Sciatic nerve (tissue), 2 donors: ENCODE measurements around the gene MORF4L1. TPM values are rescaled to one million over a fixed set of nuclear protein-coding genes. Genes with fewer than 3 reads are reported as not detected.
A peak's percentile ranks its signal among the peaks of the same experiment; 100 is the strongest.
"Not testable (repeated sequence)": the region's sequence is repeated elsewhere in the genome, so short reads cannot be mapped to it uniquely, and the experiment has no call there.

Experiments used
- ATAC-seq: fragments of 200-7000 bp; cut with Tn5 transposase; one replicate; pipeline ENCODE4 v1.9.1; 2020; ENCODE audit warnings: mild to moderate bottlenecking, moderate library complexity
- DNase-seq: peaks from one replicate; pipeline ENCODE4 v3.0.0-alpha.2; 2020; ENCODE audit warnings: low spot score
- intact Hi-C: fragments of 100-400 bp; cut with DNase I; formaldehyde crosslinking; loops from one replicate; pipeline ENCODE4 v1.14.2; 2022
- total RNA-seq: library from RNA; stranded (reverse); fragmentation: NEBNext Ultra II Directional; extraction: Animal tissue kit (Norgen Biotek cat#: 25700); gene quantifications from one replicate; pipeline ENCODE4 v1.2.1, GENCODE V29; 2021
- donor health status: DM: no; HTN: no; CAD: no.
- donor health status: DM: no; HTN: no; CAD: no.

Gene MORF4L1, protein sequence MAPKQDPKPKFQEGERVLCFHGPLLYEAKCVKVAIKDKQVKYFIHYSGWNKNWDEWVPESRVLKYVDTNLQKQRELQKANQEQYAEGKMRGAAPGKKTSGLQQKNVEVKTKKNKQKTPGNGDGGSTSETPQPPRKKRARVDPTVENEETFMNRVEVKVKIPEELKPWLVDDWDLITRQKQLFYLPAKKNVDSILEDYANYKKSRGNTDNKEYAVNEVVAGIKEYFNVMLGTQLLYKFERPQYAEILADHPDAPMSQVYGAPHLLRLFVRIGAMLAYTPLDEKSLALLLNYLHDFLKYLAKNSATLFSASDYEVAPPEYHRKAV
- total RNA-seq, result 342 TPM

DNA sequence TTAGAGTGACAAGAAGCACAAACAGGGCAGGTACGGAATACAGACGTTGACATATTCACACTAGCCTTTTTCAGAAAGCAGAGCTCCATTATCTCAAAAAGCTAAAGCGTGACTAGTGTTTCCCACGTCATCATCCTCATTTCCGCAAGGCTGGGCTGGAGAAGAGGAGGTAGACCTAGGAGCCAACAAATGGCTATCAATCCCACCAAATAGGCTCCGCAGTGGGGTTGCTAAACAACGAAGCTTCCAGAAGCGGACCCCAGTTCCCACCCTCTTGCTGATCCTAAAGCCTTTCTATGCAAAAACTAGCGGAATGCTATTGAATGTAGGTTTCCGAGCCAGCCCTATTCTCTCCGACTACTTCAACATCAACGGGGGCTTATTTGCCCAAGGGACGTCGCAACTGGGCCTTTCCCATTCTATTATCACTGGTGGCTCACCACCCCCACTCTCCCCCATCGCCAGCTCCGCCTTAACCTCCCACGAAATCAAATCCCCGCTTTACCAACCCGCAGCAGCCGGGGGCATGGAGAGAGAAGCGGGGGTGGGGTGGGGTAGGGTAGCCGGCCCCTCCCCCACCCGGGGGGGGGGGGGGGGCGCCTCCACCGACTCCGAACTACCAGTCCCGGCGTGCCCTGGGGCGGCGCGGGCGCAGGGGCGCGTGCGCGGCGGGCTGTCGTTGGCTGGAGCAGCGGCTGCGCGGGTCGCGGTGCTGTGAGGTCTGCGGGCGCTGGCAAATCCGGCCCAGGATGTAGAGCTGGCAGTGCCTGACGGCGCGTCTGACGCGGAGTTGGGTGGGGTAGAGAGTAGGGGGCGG is at the start of gene MORF4L1:
MORF4L1 (plus strand) TSS at position 736 of the 817 bp plus-strand sequence. CDS start 128 bp downstream, outside the sequence.
- ATAC-seq, result peak; percentile 96
- DNase-seq, result peak; percentile 97
- intact Hi-C loops, result no loop called here

DNA sequence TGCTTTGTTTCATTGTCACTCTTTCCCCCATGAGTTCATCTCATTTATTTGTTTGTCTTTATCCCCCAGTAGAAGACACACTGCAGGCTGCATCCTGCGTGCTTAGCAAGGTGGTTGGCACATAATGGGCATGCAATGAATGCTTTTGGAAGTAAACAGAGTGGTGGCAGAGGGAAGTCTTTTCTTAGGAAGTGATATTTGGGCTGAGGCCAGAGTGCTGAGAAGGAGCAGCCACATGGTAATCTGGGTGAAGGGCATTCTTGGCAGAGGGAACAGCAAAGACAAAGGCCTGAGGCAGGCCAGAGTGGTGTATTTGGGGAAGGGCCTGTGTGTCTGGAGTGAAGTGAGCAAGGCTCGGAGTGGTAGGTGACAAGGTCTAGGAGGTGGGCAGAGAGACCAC is 43.8 kb upstream of the MORF4L1 start:
- intact Hi-C loops, result no loop called here
- DNase-seq (no peak), ATAC-seq (no peak)

DNA sequence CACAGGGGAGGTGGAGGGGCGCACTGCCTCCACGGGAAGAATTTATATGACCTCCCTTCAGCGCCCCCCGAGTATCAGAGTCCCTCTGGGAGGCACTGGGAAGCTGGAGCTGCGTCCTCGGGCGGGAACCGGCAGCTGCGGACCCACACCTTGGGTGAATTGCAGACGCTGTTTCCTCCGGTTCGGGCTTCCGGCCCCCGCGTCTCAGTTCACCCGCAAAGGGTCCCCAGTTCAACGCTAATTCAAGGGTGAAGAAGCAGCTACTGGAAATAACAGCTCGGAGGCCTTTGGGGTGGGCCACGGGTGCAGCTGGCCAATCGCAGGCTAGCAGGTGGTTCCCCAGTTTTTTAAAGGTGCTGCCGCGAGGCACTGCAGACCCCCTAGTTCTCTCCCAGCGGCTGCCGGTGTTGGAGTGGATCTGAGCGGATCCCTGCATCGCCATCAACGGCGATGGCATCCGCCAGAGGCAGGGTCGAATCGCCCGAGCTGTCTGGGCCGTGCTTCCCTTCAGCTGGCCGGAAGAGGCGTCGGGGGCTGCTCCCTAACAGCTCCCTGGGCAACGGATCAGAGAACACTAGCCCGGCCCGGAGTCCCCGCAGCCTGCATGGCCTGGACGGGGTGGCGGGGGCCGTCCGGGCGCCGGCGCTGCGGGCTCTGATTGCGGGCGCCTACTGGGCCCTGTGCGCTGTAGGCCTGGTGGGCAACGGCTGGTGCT is 42.0 kb upstream of the MORF4L1 start:
- intact Hi-C loops, result no loop called here
- DNase-seq (no peak), ATAC-seq (no peak)

DNA sequence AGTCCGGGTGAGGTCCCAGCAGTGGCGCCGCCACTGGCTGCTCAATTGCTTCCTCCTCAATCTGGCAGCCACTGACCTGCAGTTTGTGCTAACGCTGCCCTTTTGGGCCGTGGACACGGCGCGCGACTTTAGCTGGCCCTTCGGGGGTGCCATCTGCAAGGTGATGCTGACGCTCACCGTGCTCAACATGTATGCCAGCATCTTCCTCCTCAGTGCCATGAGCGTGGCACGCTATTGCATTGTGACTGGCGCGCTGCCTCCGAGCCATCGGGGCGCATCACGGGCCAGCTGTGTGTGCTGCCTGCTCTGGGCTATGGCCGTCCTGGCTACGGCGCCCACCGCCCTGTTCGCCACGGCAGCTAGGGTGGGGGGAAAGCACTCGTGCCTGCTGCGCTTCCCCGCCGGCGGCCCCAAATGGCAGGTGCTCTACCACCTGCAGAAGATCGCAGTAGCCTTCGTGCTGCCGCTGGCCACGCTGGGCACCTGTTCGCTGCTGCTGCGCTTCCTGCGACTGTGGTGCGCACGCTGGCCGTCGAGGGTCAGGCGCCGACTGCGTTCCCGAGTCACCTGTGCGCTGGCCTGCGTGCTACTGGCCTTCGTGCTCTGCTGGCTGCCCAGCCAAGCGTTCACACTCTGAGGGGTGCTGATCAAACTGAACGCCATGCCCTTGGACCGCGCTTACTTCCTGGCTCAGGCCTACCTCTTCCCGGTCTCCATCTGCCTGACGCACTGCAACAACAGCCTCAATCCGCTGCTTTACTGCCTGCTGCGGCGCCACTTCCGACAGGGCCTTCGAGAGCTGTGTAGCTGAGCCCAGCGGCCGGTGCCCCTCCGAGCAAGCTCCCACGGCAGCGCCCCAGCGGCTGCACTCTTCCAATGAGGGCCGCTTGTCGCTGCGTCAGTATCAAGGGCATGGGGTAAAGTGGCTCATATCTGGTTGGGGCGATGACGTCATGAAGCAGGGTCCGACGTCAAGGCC is 41.2 kb upstream of the MORF4L1 start:
- intact Hi-C loops, result no loop called here
- DNase-seq (no peak), ATAC-seq (no peak)

DNA sequence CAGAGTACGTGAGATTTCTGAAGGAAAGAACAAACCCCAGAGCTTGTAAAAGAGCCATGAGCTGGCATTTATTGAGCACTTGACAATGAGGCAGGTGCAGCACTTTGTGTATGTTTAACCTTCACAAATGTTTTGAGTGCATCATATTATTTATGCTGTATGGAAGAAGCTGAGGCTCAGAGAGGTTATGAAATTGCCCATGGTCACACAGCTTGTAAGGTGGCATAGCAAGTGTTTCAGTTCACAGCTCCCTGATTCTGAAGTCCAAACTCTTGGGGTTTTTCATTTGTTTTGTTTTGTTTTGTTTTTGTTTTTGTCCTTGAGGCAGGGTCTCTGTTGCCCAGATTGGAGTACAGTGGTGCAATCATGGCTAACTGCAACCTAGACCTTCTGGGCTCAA is 36.4 kb upstream of the MORF4L1 start:
- intact Hi-C loops, result no loop called here
- DNase-seq (no peak), ATAC-seq (no peak)

DNA sequence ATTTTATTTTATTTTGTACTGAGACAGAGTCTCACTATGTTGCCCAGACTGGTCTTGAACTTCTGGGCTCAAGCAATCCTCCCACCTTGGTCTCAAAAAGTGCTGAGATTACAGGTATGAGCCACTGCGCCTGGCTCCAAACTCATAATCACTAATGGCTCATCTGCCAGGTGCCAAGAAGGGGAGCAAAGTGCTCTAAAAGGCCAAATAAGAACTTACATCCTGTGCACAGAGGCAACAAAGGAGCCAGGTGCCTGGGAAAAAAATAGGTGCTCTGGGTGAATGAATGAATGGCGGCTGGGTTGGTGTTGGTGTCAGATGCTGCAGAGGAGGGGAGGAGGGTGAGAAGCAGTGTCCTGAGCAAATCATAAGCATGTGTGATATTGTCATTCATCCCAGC is 35.6 kb upstream of the MORF4L1 start:
- ATAC-seq (no peak), DNase-seq (no peak)
- intact Hi-C loops, result no loop called here

DNA sequence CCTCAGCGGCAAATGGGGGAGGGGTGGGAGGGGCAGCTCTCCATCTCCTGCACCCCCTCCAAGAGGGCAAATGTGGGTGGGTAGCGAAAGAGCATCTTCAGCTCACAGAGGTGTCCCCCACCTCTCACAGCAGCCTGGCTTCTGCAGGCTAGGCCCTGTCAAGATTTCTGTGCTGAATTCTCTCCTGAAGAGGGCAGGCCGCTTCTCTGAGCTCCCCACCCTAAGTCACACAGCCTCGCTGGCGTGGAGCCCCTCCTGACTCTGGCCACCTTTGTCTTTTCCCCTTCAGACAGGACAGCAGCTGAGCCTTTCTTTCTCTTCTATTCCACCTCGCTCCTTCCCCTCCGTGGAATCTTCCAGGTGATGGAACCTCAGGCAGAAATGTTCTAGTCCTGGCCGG is 35.1 kb upstream of the MORF4L1 start:
- intact Hi-C loops, result no loop called here
- ATAC-seq (no peak), DNase-seq (no peak)

DNA sequence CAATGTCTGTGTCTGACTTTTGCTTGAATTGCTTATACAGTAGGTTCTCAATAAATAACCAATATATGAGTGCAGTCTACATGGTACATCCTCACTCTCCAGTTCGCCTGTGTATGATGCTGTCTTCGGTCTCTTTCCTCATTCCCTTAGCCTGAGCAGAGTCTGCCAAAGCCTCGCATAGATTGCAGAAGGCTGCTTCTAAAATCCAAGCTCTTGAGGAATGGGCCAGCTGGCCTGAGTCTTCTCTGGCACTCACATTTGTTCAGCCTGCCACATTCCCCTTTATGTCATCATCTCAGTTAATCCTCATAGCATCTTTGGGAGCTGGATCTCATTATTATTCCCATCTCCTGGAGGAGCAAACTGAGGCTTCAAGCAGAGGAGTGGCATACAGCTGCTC is 34.2 kb upstream of the MORF4L1 start:
- intact Hi-C loops, result no loop called here
- no peak for DNase-seq
- ATAC-seq, result peak; percentile 58

DNA sequence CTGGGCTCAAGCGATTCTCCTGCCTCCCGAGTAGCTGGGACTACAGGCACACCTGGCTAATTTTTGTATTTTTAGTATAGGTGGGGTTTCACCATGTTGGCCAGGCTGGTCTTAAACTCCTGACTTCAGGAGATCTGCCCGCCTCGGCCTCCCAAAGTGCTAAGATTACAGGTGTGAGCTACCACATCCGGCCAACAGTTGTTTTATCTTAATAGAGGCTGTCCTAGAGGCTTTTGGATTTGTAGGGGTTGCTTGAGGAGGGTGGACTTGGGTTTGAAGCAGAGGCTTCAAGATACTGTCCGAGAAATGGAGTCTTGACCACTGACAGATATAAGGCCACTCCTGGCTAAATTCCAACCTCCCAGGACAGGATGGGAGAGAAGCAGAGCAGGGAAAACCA is 33.5 kb upstream of the MORF4L1 start:
- ATAC-seq, DNase-seq, intact Hi-C loops: not testable (repeated sequence)

DNA sequence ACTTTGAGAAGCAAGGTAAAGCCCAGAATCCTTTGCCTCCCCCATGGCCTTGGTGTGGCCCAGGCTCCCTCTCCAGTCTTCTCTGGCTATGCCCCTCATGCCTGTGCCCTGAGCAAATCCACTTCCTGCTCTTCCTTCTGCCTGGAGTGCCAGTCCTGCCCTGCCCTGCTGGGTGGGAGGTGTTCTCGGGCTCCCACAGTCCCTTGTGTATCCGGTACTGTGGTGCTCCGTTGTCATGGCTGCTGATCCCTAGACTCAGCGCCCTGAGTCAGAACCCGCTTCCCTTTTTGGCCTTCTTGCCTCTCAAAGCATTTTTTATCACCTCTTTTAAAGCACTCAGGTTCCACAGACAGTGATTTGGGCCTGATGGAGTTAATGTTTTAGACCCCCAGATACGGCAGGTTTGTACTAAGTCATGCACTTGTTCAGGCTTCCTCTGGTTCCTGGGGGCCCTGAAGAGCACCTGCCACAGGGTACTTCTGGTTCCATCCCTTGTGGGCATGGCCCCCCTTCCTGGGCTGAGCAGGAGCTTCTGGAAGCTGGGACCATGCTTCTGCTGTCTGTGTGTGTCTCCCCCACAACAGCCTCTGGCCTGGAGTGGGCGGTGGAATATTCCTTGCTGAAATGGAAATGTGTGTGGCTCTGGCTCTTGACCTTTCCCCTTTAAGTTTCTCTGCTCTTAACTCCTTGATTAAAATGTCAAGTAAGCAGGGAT is 31.9 kb upstream of the MORF4L1 start:
- intact Hi-C loops, result no loop called here
- ATAC-seq, result peak; percentile 44
- DNase-seq, result no peak

DNA sequence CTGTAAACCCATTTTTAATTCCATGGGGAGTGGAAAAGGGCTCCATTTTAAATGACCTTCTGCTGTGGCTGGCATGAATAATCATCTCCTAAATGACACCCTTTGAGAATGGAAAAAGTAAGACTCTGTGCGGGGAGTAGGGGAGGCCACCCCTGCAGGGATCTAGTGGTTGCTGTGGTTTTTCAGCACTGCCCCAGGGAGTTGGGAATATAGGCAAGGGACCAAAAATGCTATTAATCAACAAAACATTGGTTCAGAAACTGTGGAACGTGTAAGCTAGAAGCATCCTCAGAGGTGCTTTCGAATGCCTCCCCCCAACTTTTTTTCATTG is 31.3 kb upstream of the MORF4L1 start:
- intact Hi-C loops, result no loop called here
- ATAC-seq, result peak; percentile 51
- no peak for DNase-seq

DNA sequence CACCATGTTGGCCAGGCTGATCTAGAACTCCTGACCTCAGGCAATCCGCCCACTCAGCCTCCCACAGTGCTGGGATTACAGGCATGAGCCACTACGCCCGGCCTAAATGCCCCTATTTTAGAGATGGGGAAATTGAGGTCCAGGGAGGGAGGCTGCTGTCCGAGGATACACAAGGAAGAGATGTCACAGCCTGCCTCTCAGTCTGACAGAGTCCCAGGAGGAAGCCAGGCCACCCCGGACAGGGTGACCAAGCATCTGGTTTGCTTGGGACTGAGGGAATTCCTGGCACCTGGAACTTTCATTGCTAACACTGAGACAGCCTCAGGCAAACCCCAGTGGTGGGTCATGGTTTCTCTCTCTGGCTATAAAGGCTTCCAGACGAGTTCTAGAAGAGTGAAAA is 30.8 kb upstream of the MORF4L1 start:
- ATAC-seq (no peak), DNase-seq (no peak)
- intact Hi-C loops, result no loop called here

DNA sequence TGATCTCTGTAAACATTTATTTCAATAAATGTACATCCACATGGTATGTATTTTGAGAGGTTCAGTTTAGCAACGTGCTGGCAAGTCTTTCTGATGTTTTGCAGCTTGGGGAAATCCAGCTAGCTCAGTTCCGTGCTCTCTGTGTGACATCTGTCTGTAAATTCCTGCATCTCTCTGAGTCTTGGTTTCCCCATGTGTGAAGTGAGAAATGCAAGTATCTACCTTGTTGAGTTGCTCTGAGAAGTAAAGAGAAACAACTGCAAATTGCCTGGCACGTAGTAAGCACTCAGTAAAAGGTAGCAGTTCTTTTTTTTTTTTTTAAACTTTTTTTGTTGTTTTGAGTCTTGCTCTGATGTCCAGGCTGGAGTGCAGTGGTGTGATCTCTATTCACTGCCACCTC is 30.2 kb upstream of the MORF4L1 start:
- no peak for DNase-seq
- intact Hi-C loops, result no loop called here
- ATAC-seq, result no peak

DNA sequence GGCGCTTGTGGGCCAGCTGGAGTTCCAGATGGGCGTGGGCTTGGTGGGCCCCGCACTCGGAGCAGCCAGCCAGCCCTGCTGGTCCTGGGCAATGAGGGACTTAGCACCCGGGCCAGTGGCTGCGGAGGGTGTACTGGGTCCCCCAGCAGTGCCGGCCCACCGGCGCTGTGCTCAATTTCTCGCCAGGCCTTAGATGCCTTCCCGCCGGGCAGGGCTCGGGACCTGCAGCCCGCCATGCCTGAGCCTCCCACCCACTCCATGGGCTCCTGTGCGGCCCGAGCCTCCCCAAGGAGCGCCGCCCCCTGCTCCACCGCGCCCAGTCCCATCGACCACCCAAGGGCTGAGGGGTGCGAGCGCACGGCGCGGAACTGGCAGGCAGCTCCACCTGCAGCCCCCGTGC is 25.8 kb upstream of the MORF4L1 start:
- intact Hi-C loops, DNase-seq, ATAC-seq: not testable (repeated sequence)

DNA sequence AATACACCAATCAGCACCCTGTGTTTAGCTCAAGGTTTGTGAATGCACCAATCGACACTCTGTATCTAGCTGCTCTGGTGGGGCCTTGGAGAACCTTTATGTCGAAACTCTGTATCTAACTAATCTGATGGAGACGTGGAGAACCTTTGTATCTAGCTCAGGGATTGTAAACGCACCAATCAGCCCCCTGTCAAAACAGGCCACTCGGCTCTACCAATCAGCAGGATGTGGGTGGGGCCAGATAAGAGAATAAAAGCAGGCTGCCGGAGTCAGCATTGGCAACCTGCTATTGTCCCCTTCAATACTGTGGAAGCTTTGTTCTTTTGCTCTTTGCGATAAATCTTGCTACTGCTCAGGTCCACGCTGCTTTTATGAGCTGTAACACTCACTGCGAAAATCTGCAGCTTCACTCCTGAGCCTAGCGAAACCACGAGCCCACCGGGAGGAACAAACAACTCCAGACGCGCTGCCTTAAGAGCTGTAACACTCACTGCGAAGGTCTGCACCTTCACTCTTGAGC is 25.2 kb upstream of the MORF4L1 start:
- intact Hi-C loops, DNase-seq, ATAC-seq: not testable (repeated sequence)

DNA sequence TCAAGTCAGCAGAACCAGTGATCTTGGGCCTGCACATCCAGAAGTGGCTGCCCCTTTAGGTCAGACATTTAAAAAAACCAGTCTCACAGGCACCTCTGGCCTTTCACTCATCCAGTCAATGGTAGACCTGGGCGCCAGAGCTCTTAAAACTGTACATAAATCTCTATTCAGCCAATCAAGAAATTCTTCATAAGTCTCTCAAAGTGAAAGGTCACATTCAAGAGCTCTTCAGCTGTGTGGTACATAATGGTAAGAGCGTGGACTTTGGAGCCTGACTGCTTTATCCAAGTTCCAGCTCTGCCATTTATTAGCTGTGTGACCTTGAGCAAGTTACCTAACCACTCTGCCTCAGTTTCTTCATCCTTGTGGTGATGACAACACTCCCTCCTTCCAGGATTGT is 22.3 kb upstream of the MORF4L1 start:
- ATAC-seq (no peak), DNase-seq (no peak)
- intact Hi-C loops, result no loop called here

DNA sequence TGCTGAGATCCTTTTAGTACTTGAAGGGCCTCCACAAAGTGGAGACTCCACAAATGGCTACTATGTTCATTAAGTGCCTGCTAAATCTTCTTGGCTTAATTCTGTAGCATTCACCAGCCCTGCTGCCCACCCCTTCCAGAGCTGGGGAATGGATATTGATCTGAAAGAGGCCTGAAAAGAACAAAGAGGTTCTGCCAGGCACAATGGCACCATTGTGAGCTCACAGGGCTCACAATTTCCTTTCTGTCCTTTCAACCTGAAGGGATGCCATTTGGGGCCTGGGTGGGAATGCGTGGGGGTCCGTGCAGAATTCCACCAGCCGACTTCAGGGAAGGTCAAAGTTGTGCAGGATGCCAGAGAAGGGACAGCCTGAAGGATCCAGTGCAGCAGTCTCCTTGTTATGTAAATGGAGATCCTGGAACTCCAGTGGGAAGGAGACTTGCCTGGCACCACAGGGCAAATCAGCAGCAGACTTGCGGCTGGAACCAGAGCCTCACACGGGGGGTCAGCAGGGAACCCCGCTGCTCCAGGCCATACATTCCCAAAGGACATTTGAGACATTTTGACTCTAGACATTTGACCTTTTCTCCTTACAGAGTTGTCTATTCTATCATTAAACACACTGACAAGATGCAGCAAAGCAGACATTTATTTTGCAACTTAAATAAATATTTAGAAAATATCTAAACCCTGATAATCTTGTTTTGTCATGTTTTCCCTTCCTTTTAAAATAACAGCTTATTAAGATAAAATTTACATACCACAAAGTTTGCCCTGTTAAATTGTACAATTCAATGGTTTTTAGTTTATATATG is 21.5 kb upstream of the MORF4L1 start:
- intact Hi-C loops, result no loop called here
- DNase-seq, result no peak
- peak; percentile 55 for ATAC-seq
